GM21367 (cell line): ENCODE measurements around the gene IQSEC1.
"Not testable (repeated sequence)": the region's sequence is repeated elsewhere in the genome, so short reads cannot be mapped to it uniquely, and the experiment has no call there.

Experiments used
- ATAC-seq: cut with Tn5 transposase; IDR thresholded peaks from one replicate; pipeline ENCODE4 v1.9.1; 2021; ENCODE audit not compliant: unreplicated experiment

Gene IQSEC1

GRCh38 chr3:12882336-12883310 is 190.6 kb downstream of the IQSEC1 start:
- no peak for ATAC-seq

DNA sequence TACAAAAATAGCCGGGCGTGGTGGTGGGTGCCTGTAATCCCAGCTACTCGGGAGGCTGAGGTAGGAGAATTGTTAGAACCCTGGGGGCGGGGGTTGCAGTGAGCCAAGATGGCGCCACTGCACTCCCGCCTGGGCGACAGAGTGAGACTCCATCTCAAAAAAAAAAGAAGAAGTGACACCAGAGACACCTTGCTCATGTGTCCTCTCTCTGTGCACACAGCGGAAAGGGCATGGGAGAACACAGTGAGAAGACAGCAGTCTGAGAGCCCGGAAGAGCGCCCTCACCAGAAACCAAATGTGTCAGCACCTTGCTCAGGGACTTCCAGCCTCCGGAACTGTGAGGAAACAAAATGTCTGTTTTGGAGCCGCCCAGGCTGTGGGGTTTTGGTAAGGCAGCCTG is 191.4 kb downstream of the IQSEC1 start:
- ATAC-seq = peak; percentile 35

- no peak for ATAC-seq
Observed at GRCh38 chr3:12879191-12879815, 193.9 kb downstream of the IQSEC1 start.

GRCh38 chr3:12878758-12879157 is 194.5 kb downstream of the IQSEC1 start:
- not testable (repeated sequence) for ATAC-seq

- no peak for ATAC-seq
Observed at GRCh38 chr3:12878141-12878574, 195.1 kb downstream of the IQSEC1 start.

GRCh38 chr3:12877040-12877439 is 196.2 kb downstream of the IQSEC1 start:
- ATAC-seq = no peak

- ATAC-seq = no peak
Observed at GRCh38 chr3:12875857-12876836, 197.1 kb downstream of the IQSEC1 start.

GRCh38 chr3:12871404-12871983 is 201.7 kb downstream of the IQSEC1 start:
- no peak for ATAC-seq

- no peak for ATAC-seq
Observed at GRCh38 chr3:12870942-12871341, 202.3 kb downstream of the IQSEC1 start.

GRCh38 chr3:12869035-12869621 is 204.1 kb downstream of the IQSEC1 start:
- peak; percentile 39 for ATAC-seq

DNA sequence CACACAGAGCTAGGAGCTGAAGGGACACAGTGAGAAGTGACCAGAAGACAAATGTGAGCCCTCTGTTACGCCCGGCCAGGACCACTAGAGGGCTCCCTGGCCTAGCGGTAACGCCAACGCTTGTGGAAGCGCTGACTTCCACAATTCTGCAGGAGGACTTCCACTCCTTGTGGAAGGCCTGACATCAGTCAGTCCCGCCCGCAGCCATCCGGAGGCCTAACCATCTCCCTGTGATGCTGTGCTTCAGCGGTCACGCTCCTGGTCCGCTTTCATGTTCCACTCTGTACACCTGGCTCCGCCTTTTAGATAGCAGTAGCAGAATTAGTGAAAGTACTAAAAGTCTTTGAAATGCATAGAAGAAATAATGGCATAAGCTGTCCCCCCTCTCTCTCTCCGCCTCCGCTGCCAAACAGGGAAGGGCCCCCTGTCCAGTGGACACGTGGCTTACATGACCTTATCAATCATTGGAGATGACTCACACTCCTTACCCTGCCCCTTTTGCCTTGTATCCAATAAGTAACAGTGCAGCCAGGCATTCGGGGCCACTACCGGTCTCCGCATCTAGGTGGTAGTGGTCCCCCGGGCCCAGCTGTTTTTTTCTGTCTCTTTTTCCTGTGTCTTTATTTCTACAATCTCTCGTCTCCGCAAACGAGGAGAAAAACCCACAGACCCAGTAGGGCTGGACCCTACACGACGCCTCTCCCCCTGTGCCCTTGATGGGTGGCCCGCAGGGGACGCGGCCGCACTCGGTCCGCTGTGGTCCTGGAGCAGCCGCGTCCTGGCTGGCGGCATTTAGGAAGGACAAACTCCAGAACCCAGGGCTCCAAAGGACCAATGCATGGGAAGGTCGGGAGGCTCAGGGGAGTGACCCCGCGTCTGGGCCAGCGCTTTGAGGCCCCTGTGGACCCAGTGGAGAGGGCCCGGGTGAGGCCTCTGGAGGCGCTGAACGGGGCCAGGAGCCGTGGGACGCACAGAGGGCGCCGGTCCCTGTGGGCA is 204.9 kb downstream of the IQSEC1 start:
- ATAC-seq = peak; percentile 51

DNA sequence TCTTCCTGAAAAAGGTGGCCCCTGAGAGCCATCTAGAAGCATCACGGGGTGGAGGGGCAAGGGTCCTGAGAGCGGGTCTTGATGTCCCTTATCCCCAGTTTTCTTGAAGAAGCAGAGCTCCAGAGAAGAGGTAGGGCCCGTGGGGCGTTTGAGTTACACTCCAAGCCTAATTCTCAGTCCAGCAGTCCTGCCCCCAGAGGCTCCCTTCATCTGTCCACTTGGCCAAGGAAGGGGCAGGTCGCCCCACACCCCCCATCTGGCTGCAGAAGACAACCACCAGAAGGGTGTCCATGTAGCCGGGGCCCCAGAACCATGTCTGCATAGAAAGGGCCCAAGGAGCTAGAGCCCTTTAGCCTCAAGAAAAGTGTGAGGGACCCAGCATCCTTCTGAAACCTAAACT is 206.4 kb downstream of the IQSEC1 start:
- ATAC-seq = no peak

GRCh38 chr3:12865271-12865670 is 208.0 kb downstream of the IQSEC1 start:
- ATAC-seq = no peak

DNA sequence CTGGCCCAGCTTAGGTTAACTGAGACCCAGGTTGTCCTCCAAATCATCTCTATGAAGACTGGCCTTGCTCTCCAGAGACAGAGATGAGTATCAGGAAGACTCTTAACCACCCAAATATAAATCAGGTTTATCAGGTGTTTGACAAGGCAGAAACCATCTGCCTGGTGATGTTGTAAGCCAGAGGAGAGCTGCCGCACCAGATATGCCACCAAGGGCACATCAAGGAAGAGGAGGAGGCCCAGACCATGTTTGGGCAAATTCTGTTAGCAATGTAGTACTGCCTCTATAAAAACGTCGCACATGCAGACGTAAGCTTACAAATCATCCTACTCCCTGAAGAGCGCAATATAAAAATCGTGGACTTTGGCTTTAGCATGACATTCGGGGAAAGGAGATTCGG is 210.8 kb downstream of the IQSEC1 start:
- no peak for ATAC-seq

DNA sequence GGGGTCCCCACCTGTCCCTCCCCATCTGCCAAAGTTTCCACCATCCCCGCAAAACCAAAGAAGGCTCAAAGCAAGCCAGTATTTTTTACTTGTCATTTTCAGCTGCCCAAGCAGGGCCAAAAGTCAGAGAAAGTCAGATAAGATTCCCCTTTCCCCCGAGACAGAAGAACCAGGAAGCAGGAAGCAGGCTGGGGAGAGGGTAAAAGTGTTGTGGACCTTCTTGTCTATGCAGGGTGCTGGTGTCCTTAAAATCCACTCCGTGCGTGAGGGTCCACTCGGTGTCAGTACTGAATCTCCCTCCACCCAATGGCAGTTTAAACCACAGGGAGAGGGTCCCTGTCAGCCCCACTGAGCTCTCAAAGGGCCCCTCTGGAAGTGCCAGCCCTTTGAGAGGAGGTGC is 211.6 kb downstream of the IQSEC1 start:
- ATAC-seq = no peak

GRCh38 chr3:12859840-12860239 is 213.4 kb downstream of the IQSEC1 start:
- no peak for ATAC-seq

DNA sequence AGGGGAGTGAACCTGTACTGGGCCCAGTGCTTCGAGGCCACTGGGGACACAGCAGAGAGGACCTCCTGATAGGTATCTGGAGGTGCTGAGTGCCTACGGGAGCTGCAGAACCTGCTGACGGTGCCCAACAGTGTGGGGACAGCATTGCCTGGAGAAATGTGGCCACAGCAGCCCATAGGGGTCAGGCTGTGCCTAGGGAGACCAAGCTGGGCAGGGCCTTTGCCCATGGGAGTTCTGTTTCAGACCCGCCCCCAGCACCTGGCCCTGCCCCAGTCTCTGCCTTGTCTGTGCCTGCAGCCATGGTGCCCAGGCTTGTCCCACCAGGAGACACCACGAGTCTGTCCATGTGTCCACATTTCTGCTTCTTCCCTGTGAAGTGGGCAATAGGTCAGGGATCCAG is 216.6 kb downstream of the IQSEC1 start:
- ATAC-seq = no peak

GRCh38 chr3:12854565-12854964 is 218.7 kb downstream of the IQSEC1 start:
- ATAC-seq = no peak

DNA sequence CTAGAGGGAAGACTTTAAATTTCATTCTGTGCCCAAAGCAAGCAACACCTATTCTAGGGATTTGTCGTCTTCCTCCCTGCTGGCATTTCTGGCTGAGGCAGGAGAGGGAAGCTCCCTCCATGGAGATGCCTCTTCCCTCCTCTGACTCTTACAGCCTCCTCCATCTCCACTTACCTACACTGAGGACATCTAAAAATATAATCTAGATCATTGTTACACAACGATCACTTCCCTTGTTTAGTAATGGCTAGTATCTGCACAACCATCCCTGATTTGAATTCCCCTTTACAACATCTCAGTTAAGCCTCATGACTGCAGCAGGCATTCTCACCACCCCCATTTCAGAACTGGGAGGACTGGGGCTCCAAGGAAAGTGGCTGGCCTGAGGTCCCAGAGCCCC is 219.4 kb downstream of the IQSEC1 start:
- ATAC-seq = not testable (repeated sequence)
